ENCODE measurements around the gene IFIH1. TPM values are rescaled to one million over a fixed set of nuclear protein-coding genes. Genes with fewer than 3 reads are reported as not detected.

IFIH1 gene
- total RNA-seq, 3 donors from 2014 or later, result 15.1 to 20.9 (median 18.3) TPM

DNA sequence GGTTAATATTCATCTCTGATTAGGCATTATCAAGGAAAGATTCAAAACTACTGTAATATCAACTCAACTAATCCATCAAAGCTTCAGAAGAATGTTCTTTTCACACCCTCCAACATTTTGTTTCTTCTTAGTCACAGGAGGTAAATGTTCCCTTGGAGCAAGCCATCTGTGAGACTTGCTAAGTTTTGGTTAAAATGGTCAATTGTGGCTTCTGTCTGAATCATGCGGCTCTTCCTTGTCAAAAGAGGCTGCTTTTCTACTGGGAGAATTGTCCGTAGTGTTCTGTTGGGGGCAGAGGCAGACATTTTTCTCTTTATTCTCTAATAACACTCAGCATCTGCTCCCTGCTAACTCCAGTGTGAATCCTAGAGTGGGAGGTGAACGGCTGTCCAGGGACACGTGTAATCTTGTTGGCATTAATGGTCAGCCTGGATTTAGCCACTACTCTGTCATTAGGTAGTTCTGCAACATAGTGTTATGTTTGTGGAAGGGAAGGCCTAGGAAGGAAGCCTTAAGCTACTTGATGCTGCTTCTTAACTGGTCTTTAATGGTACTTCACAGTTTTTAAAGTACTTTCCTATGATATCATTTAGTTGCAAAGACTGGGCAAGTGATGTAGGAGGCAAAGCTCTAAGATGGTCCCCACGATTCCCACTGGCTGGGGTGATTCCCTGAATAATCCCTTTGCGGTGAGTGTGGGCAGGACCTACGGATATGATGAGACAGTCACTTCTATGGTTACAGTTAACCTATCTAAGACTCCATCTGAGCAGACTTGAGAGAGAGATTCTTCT is 52.6 kb downstream of the IFIH1 start:
- DNase-seq (no peak), ATAC-seq (no peak)
- no peak overlapping the region for H3K4me3 ChIP-seq
- TF ChIP-seq, protein P1, sequence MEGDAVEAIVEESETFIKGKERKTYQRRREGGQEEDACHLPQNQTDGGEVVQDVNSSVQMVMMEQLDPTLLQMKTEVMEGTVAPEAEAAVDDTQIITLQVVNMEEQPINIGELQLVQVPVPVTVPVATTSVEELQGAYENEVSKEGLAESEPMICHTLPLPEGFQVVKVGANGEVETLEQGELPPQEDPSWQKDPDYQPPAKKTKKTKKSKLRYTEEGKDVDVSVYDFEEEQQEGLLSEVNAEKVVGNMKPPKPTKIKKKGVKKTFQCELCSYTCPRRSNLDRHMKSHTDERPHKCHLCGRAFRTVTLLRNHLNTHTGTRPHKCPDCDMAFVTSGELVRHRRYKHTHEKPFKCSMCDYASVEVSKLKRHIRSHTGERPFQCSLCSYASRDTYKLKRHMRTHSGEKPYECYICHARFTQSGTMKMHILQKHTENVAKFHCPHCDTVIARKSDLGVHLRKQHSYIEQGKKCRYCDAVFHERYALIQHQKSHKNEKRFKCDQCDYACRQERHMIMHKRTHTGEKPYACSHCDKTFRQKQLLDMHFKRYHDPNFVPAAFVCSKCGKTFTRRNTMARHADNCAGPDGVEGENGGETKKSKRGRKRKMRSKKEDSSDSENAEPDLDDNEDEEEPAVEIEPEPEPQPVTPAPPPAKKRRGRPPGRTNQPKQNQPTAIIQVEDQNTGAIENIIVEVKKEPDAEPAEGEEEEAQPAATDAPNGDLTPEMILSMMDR (IDR thresholded peaks at IDR 0.05), result no peak
- H3K4me1 ChIP-seq (ENCODE audit: low read depth), result no peaks in the 10 kb centered on the region
- no peaks in the 10 kb centered on the region for H3K36me3 ChIP-seq (ENCODE audit: low read depth)
- no peaks in the 10 kb centered on the region for H3K9me3 ChIP-seq
- intact Hi-C loops (cut with DNase I, micrococcal nuclease), result no loop called here

DNA sequence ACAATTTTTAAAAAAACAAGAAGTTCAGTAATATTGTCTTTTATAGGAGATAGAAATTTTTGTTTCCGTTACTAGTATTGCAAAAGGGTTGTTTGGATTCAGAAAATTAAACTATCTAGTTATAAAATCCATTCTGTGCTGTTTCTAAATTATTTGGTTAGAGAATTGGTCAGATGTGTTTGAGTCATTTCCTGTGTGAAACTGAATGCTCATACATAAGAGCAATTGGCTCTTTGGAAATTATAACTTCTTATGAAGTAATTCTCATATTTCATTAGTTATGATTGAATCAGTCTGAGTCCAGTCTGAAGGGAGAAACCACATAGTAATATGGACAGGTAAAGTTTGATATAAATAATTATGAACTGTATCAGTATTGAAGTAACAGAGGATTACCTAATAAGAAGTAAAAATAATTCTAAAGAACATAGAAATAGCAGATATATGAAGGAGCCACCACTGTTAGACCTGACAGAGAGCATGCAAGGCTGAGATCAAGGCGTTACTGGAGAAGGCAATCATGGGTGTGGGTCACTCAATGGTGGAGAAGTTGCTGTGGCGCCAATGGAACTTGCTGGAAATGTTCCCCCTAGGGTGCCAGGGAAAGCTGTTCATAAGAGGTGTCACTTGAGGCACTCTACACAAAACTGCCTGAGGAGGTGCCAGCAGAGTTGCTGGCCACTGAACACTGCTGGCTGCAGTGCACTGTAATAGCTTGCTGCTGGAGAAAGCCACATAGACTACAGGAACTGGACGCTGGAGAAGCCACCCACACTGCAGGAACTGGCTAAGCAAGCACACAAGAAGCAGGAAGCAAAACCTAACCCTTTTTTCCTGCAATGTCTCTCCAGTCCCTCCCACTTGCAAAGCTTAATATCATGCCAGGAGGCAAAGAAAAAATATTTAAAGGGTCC is 57.2 kb downstream of the IFIH1 start:
- Histone ChIP-seq H3K9me3 (no peaks in the 10 kb centered on the region), H3K4me3 (no peak overlapping the region), H3K4me1 (ENCODE audit: low read depth) (no peaks in the 10 kb centered on the region), H3K36me3 (ENCODE audit: low read depth) (no peaks in the 10 kb centered on the region)
- peak; percentile 83 for ATAC-seq
- intact Hi-C loops (cut with DNase I, micrococcal nuclease), result no loop called here
- DNase-seq, result peak; percentile 28 to 50 (median 31)
- TF ChIP-seq, protein P1 (IDR thresholded peaks at IDR 0.05), result no peak

DNA sequence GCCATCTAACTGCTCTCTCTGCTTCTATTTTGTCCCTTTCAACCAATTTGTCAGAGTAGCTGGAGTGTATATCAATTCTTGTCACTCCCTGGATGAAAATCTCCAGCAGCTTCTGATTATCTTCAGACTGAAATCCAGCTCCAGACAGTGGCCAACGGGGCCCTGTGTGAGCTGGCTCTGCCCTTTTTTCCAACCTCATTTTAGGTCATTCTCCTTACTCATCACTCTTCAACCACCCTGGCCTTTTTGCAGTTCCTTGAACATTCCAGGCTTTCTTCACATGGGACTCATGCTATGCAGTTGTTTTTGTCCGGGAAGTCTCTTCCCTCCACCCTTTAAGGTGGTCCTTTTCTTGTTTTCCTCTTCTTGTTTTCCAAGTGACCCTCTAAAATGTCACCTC is 59.8 kb downstream of the IFIH1 start:
- TF ChIP-seq, protein P1 (IDR thresholded peaks at IDR 0.05), result no peak
- DNase-seq (no peak), ATAC-seq (no peak)
- no peaks in the 10 kb centered on the region for H3K4me1 ChIP-seq (ENCODE audit: low read depth)
- H3K9me3 ChIP-seq, result no peaks in the 10 kb centered on the region
- no peak overlapping the region for H3K4me3 ChIP-seq
- intact Hi-C loops (cut with DNase I, micrococcal nuclease), result no loop called here
- H3K36me3 ChIP-seq (ENCODE audit: low read depth), result no peaks in the 10 kb centered on the region

DNA sequence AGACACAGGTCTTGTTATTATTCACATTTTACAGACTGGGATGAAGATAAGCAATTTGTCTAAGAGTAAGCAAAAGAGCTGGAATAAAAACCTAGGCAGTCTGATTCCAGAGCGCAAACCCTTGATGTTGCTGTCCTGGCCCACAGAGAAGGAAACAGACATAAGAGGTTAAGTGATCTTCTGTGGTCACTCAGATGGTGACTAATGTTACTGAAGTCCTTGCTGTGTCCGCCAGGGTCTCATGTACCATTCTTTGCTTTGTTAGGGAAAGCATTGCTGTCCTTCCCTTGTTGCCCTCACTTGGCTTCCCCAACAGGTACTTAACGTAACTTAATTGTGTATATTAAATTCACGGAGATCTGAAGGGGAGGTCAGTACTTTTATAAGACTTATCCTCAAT is 60.3 kb downstream of the IFIH1 start:
- intact Hi-C loops (cut with DNase I, micrococcal nuclease), result no loop called here
- DNase-seq, result no peak
- Histone ChIP-seq H3K4me3 (no peak overlapping the region), H3K9me3 (no peaks in the 10 kb centered on the region), H3K36me3 (ENCODE audit: low read depth) (no peaks in the 10 kb centered on the region), H3K4me1 (ENCODE audit: low read depth) (no peaks in the 10 kb centered on the region)
- TF ChIP-seq, protein P1 (IDR thresholded peaks at IDR 0.05), result no peak
- ATAC-seq, result no peak

DNA sequence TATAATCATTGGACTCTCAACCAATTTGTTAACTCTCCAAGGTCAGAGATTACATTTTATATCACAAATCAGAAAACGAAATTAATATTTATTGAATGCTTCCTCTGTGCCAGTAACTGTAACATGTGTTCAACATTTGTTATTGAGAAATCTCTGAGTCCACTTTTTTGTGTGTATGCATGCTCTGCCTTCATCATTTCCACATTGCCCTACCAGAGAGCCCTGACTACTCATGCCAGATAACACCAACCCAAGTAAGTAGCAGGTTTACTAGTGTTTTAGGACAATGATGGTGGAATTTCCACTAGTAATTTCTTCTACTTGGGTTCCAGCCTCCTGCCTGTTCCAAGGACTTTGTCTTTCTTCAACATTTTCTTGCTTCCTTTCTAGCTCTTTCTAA is 61.1 kb downstream of the IFIH1 start:
- TF ChIP-seq, protein P1 (IDR thresholded peaks at IDR 0.05), result no peak
- H3K4me3 ChIP-seq, result no peak overlapping the region
- no peak for ATAC-seq

More for the DNA sequence above, 61.1 kb downstream of the IFIH1 start:
- intact Hi-C loops (cut with DNase I, micrococcal nuclease), result no loop called here
- DNase-seq, result no peak
- H3K9me3 ChIP-seq, result no peaks in the 10 kb centered on the region
- H3K4me1 ChIP-seq (ENCODE audit: low read depth), result no peaks in the 10 kb centered on the region
- H3K36me3 ChIP-seq (ENCODE audit: low read depth), result no peaks in the 10 kb centered on the region

All from mucosa of descending colon (tissue), 3 donors.